Measurements from ENCODE around the gene FTO. TPM values are rescaled to one million over a fixed set of nuclear protein-coding genes. Genes with fewer than 3 reads are reported as not detected.

FTO gene
- total RNA-seq, 1 experiment from 2014 or later, result 57.4 TPM

GRCh38 chr16:54191163-54191562 lies 487.2 kb downstream of the FTO start:
- Mint-ChIP-seq H3K27ac (no peak overlapping the region), H3K4me1 (peaks cover 12% of the 10 kb centered on the region), H3K36me3 (no peaks in the 10 kb centered on the region), H3K4me3 (no peak overlapping the region), H3K9me3 (peaks cover 8% of the 10 kb centered on the region), H3K27me3 (ENCODE audit: low read depth) (peaks cover 14% of the 10 kb centered on the region; the same call in 1 of the 2 replicates)
- POLR2A ChIA-PET, result no interaction called here
- CTCF ChIA-PET, result no interaction called here
- ATAC-seq (no peak), DNase-seq (ENCODE audit: low spot score) (no peak)
- TF ChIP-seq FOXJ3 (CRISPR knock-in tag; IDR thresholded peaks at IDR 0.05; ENCODE audit: borderline replicate concordance) (no peak), ZNF532 (CRISPR knock-in tag; IDR thresholded peaks at IDR 0.05; ENCODE audit: borderline replicate concordance) (no peak), KAT7 (CRISPR knock-in tag; IDR thresholded peaks at IDR 0.05; ENCODE audit: borderline replicate concordance) (no peak), NFATC4 (CRISPR knock-in tag; IDR thresholded peaks at IDR 0.05) (no peak), ZNF281 (CRISPR knock-in tag; IDR thresholded peaks at IDR 0.05) (no peak), ETV6 (CRISPR knock-in tag; IDR thresholded peaks at IDR 0.05) (no peak), NR1H2 (CRISPR knock-in tag; IDR thresholded peaks at IDR 0.05) (no peak), TEAD4 (CRISPR knock-in tag; IDR thresholded peaks at IDR 0.05) (no peak)

GRCh38 chr16:54191592-54191991 lies 487.6 kb downstream of the FTO start:
- DNase-seq (ENCODE audit: low spot score) (no peak), ATAC-seq (no peak)
- Mint-ChIP-seq H3K4me1 (peaks cover 12% of the 10 kb centered on the region), H3K27ac (no peak overlapping the region), H3K36me3 (no peaks in the 10 kb centered on the region), H3K27me3 (ENCODE audit: low read depth) (peaks cover 14% of the 10 kb centered on the region; the same call in 1 of the 2 replicates), H3K4me3 (no peak overlapping the region), H3K9me3 (peaks cover 8% of the 10 kb centered on the region)
- ChIA-PET CTCF (no interaction called here), POLR2A (no interaction called here)
- TF ChIP-seq AR (CRISPR knock-in tag; IDR thresholded peaks at IDR 0.05) (no peak), ETV6 (CRISPR knock-in tag; IDR thresholded peaks at IDR 0.05) (no peak), NR1H2 (CRISPR knock-in tag; IDR thresholded peaks at IDR 0.05) (no peak), OVOL2 (CRISPR knock-in tag; IDR thresholded peaks at IDR 0.05; ENCODE audit: borderline replicate concordance) (no peak)

GRCh38 chr16:54193013-54193664 lies 489.2 kb downstream of the FTO start:
- Mint-ChIP-seq H3K9me3 (peaks cover 8% of the 10 kb centered on the region), H3K4me1 (peaks cover 12% of the 10 kb centered on the region), H3K4me3 (no peak overlapping the region), H3K27ac (no peak overlapping the region), H3K36me3 (no peaks in the 10 kb centered on the region), H3K27me3 (ENCODE audit: low read depth) (peaks cover 9% of the 10 kb centered on the region; the same call in 1 of the 2 replicates)
- ChIA-PET POLR2A (no interaction called here), CTCF (no interaction called here)
- ATAC-seq (no peak), DNase-seq (ENCODE audit: low spot score) (no peak)
- TF ChIP-seq ZNF416 (CRISPR knock-in tag; IDR thresholded peaks at IDR 0.05), result no peak
- no peak for TF ChIP-seq NFATC4 (CRISPR knock-in tag; IDR thresholded peaks at IDR 0.05)
- no peak for TF ChIP-seq ZNF396 (CRISPR knock-in tag; IDR thresholded peaks at IDR 0.05; ENCODE audit: borderline replicate concordance)
- TF ChIP-seq E2F4 (CRISPR knock-in tag; IDR thresholded peaks at IDR 0.05; ENCODE audit: borderline replicate concordance, low read depth), result no peak
- TF ChIP-seq EMX1 (CRISPR knock-in tag; IDR thresholded peaks at IDR 0.05), result no peak
- no peak for TF ChIP-seq SP1 (CRISPR knock-in tag; conservative IDR thresholded peaks at IDR 0.05)
- TF ChIP-seq USF2 (CRISPR knock-in tag; IDR thresholded peaks at IDR 0.05), result no peak
- TF ChIP-seq FOXK1 (CRISPR knock-in tag; IDR thresholded peaks at IDR 0.05), result no peak
- TF ChIP-seq FOXP4 (CRISPR knock-in tag; IDR thresholded peaks at IDR 0.05), result no peak
